ENCODE results near the gene P2RY6.

DNA sequence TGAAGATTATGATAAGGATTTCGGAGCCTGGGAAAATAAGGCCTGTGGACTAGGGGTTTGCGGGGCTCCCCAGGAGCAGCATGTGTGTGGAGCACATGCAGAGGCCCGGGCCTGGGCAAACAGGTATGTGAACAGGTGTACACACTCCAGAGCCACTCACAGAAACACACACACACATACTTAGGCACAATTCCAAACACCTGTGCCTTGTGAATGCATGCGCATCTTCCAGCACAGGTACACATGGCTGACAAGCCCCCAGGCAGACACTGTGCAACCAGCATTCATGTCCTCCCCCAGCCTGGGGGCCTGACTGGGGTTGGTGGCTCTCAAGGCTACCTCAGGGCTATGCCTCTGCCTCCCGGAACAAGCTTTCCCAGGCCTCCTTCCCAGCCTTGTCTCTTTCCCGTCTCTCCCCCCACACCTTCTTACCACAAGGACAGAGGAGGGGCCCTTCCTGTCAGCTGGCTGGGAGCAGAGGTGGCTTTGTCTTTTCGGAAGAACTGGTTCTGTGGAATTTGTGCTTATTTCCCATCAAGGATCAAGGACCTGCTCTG, 2.6 kb upstream of the P2RY6 start:
- TF ChIP-seq CTCF (IDR thresholded peaks at IDR 0.05), result no peak
- no peak for TF ChIP-seq POLR2A (IDR thresholded peaks at IDR 0.05)
